GM18873 (cell line): ENCODE measurements around the gene GREB1L.

Source experiments
- ATAC-seq: cut with Tn5 transposase; IDR thresholded peaks from one replicate; pipeline ENCODE4 v1.9.1; 2021; ENCODE audit warnings: mild to moderate bottlenecking, moderate library complexity, moderate number of reproducible peaks; ENCODE audit not compliant: unreplicated experiment, low FRiP score

The GREB1L gene

DNA sequence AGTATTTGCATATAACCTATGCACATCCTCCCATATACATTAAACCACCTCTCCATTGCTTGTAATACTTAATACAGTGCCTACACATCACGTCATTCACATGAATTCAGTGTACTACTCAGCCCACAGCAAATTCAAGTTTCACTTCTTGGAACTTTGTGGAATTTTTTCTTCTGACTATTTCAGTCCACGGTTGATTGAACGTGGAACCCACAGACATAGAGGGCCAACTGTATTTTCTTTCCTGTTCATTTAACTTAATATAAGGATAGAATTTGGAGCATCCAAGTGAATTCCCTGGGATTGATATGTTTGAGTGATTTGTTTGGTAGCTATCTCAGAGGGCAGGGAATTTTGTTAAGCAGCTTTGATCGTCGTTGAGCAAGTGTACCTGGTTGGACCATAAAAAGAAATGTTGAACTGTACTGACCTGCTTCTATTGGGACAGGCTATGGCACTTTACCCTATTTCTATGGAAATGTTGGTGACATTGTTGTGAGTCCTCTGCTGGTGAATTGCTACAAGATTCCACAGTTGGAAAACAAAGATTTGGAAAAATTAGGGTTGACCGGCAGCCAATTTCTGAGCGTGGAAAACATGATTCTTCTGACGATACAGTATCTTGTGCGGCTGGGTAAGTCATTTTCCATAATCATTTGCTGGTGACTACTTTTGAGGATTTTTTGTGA lies 201.9 kb downstream of the GREB1L start:
- no peak for ATAC-seq

DNA sequence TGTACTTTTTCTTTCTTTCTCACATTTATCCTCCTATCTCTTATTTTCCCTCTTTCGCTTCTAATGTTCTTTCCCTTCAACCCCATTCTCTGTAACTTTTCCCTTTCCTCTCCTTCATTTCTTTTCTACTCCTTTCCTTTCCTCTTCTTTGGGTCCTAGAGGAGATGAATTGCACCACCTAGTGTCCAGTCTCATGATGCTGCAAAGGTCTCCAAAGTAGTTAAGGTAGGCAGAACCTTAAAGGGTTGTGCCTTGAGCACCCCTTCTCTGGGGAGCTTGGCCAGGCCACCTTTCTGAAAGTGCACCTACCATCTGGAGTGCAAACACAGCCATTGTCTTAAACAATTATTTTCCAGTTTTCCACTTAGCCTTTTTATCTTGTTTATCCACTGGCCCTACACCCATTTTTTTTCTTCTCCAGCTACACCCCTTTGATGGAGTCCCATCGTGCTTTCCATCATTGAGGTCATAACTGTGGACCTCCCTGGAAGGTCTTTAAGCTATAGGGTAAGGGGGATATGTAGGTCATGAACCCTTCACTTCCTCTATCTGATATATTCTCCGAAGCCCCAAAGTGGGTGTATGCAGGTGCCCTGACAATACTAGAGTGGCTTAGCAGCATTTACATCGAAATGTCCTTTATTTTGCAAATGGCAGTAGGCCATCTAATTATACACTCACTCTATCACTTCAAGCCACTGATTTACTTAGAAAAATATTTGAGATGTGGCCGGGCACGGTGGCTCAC lies 202.6 kb downstream of the GREB1L start:
- ATAC-seq, result no peak

DNA sequence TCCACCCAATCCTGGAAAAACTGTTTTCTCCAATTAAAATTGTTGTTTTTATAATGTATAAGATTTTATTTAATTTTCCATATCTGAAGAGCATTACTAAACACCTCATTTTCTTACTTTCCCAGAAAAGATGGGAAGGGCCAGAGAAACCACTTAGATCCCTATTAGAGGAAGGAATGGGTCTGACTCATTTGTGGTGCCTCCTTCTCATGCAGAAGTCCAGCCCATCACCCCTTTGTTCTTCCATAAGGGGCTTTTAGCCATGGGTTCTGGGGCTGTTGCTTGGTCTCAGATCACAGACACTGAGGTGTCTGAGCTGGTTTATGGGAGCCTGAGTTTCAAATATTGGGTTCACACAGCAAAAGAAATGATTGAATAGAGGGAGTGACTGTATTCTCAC lies 206.3 kb downstream of the GREB1L start:
- ATAC-seq, result no peak

DNA sequence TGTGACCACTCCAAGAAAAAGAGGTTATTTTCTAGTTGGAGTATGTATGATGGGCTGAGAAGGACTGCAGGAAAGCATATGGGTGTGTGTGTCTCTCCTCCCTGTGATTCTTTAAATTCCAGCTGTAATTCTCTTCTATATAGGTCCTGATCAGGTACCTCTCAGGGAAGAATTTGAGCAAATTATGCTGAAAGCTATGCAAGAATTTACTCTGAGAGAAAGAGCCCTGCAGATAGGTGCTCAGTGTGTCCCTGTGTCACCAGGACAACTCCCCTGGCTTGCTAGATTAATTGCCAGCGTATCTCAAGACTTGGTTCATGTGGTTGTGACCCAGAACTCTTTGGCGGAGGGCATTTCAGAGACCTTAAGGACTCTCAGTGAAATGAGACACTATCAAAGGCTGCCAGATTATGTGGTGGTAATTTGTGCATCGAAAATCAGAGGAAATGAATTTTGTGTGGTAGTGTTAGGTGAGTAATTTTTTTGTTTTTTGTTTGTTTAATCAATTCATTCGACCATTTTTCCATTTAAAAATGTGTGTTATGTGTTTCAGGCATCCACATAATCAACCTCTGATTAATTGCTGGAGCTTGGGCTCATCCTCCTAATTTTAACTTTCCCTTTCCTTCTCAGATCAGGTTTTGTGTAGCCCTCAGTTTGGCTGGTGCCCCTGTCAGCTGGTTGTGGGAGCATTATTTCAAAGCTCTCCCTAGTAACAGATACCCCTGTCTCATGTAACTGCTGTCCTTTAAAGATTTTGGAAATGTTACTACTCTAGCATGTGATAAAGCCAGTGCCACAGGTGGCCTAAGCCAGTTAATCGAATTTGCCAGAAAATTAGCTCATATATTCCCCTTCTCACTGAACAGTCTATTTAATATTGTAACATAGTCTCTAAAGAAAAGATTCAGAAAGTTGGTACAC lies 207.6 kb downstream of the GREB1L start:
- no peak for ATAC-seq

DNA sequence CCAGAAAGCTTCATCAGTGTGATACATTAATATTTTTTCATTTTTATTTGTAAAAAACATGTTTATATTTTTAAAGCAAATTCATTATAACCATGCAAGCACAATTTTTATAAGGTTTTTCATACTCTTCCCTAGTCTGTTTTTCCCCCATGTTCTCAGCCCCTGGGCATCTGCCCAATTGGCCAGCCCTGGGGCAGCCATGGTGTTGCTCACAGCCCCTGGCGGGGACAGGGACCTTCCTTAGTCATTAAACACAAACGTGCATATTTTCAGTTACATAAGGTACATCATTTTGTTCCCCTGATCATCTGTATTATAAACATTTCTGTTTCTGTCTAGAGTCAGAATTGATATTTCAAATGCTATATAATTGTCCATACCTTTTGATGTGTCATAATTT lies 208.5 kb downstream of the GREB1L start:
- ATAC-seq, result no peak

DNA sequence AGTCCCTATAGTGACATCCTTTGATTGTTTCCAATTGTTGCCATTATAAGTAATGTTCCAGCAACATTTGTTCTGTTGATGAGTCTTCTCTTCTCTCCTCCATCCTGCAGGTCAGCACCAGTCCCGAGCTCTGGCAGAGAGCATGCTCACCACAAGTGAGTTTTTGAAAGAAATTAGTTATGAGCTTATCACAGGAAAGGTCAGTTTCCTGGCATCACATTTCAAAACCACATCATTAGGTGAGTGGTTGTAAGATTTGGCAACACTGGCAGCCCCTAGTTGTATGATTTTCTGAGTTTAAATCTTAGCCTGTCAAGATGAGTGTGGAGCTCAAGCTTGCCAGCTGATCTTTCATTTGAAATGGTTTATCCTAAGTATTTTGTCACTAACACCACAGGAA lies 208.9 kb downstream of the GREB1L start:
- no peak for ATAC-seq

DNA sequence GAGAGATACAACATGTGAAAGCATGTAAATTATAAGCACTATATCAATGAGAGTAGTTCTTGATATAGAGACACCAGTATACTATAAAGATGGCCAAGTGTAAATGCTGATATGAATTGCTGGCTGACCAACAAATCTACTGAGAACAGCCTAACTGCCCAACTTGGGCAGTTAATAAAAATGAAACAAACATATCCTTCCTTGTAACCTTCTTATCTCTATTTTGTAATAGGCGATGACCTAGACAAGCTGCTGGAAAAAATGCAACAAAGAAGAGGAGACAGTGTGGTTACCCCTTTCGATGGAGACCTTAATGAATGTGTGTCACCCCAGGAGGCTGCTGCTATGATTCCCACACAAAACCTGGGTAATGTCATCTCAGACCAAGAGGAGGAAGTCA lies 209.8 kb downstream of the GREB1L start:
- ATAC-seq, result no peak

DNA sequence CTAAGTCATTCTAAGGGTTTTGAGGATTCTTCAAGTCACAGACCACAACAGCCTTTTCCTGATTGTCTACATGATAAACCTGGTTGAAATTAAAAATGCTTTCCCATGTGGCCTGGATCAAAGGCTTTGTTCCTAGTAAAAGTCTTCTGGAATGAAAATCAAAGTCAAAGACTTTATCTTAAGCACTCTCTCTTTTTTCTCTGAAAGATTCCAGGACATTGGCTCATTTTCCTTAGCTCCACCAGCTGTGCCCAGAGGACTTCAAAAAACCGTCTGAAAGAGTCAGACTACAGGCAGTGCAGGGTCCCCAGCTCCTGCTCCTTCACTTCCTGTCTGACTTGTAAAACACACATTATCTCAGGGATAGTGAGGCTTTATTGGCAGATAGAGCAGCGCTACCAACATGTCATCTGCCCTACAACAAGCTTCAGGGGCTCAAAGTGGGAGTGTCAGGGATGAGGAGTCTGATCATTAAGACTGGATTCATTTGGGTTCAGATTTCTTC lies 210.3 kb downstream of the GREB1L start:
- no peak for ATAC-seq

DNA sequence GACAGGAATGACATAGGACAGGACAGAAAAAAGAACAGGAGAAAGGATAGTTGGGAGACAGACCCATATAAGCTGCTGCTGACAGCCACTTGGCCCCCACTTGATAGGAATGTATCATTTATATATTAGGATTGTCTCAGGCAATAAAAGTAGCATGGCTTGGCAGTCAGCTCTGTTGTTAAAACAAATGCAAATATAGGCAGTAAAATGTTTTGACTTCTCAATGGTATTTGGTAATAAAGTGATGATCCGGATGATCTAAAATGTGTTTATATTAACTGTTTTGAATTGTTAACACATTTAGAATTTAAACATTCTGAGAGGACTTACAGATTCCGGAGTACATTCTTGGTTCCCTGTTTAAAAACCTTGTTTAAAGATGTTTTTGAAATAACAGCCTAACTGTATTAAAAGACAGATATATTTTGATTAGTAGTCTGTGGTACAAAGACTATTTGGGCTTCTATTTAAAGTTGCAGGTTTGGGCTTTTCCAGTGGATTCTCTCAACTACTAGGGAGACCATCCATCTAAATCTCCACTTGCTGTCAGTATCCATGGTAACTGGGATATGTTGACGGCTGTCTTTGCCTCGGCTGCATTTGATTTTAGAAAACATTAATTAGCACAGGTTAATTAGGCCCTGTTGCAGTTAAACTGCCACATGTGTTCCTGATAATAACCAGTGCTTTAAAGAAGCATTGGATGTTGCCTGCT lies 210.9 kb downstream of the GREB1L start:
- ATAC-seq, result no peak

DNA sequence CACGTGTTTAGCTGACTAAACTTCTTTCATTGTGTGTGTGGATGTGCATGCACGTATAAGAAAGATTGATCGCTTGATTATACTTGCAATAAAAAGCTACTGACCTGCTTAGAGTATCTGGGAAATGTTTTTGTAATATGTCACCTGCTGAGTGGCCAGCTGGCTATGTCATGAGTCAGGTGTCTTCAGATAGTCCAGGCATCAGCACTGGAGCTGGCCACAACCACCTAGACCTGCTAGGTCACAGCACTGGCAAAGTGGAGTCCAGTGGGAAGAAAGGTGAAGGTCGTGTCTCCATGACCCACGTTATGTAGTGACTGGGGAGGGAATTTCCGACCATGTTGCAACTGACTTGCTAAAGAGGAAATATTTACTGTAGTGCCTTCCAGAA lies 211.5 kb downstream of the GREB1L start:
- no peak for ATAC-seq

DNA sequence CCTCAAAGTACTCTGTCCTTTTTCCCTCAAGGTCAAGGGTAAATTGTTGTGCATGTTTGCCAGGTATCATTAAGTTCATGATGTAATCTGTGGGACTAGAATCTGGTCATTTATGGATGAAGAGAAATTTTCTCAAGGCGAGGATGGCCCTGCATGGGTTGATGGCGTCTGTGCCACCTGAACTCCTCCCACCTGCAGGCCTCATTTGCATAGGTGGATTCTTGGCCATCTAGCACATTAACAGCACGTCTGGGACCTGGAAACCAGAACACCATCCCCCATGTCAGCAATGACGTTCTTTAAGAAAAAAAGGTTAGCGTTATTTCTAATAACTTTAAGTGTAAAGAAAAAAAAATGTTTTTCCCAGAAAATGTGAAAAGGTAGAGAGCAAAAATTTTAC lies 212.7 kb downstream of the GREB1L start:
- ATAC-seq, result no peak

DNA sequence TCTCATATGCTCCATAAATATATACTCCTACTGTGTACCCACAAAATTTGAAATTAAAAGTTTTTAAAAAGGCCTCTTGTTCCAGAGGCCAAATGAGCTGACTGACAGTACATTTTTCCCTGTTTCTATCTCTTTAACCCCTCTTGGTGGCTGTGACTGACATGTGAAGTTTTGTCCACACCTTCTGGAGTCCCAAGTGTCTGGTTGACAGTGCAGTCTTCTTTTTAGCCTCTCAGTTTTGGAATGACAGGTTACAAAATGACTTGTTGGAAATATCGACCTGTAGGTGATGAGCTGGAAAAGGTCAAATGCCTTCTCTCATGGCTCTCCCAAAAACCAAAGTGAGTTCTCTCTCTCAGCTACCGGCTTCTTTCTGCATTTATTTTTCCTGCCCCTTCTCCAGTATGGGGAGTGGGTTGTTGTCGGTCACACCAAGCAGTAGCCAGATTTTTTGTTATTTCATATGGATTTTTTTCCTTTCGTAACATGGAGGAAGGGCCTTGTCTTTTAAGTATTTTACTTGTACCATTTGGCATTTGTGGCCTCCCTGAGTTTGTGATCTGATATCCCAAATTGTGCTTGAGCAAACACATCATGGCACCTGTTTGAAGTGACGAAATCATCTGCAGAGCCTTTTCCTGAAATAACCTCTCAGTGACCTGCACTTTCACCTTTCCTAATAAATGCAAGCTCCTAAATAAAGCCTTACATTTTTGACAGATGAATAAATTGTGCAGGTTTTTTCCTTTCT lies 214.6 kb downstream of the GREB1L start:
- ATAC-seq, result no peak

DNA sequence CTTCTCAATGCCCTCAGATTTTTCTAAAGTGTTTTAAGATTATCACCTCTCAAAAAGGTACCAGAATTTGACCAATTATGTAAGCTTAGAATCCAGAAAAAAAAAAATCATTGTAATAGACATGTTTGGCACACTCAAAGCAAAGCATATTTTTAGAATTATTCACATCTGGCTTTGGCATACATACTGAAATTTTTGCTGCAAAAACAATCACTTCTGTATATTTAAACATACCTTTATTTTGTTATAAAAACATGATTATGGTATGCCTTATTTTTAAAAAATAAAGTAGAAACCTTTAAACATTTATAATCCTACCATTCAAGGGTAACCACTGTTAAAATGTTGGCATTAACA lies 215.1 kb downstream of the GREB1L start:
- no peak for ATAC-seq

DNA sequence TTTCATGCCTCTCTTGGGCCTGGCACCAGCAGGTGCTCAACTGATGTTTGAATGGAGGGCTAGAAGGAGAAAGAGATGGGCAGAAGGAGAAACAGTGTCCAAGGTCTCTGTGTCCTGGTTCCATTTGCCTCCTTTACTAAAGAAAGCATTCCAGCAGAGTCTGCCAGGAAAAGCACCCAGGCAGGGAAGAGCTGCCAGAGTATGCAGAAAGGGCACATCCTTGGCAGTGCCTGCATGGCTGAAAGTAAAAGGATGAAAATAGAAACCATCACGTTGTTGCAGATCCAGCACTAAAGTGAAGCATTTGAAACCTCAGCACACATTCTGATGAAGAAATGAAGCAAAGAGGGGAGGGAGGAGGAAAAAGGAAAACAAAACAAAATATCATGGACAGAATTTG lies 216.3 kb downstream of the GREB1L start:
- ATAC-seq, result no peak

DNA sequence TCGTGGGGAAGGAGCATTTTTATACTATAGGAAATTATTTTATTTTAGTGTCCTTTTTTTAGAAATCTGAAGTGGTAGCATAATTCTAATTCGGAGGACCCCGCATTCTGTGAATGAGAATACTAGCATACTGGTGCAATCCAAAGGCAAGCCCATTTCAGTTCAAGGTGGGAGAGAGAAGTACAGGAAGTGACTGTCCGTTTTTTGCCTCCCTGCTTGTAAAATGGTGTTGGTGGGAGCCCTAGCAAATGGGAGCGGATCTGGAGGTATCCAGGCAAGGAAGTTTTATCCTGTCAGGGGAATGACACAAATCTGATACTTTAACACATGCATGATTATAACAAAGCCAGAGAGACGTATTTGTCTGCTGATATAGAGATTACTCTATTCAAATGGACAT lies 216.8 kb downstream of the GREB1L start:
- ATAC-seq, result no peak

DNA sequence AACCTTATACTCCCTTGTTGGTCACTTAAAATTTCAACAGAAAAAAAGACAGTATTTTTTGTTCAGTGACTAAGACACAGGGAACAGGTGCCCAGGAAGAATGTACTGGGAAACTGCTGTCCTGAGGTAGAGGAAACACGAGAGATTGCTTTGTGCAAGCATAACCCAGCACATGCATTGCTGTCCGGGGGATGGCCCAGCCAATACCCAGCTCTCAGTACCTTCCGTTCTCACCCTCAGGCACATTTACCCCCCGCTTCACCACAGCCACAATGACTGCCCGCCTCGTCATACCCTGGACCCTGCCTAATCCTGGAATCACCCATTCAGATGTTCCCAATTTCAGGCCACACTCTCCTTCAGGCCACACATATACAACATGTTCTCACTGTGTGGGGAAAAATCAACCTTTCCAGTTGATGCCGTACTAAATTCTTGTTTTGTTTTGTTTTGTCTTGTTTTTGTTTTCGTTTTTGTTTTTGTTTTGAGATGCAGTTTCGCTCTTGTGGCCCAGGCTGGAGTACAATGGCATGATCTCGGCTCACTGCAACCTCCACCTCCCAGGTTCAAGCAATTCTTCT lies 217.8 kb downstream of the GREB1L start:
- ATAC-seq, result no peak

DNA sequence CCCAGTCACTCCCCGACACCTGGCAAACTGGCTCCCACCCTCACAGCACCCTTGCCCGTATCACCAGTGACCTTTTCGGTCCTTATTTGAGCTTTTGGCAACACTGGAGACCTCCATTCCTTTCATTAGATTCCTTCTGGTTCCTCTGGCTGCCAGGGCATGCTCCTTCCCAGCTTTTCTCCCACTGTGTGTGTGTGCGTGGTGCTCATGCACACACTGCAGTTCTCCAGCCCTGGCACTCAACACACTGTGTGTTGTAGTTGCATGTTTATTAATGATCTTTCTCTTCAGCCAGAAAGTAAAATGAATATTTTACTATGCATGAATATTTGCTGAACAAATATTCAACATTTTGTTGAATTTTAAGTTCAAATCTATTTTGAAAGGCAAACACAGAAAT lies 219.4 kb downstream of the GREB1L start:
- no peak for ATAC-seq

DNA sequence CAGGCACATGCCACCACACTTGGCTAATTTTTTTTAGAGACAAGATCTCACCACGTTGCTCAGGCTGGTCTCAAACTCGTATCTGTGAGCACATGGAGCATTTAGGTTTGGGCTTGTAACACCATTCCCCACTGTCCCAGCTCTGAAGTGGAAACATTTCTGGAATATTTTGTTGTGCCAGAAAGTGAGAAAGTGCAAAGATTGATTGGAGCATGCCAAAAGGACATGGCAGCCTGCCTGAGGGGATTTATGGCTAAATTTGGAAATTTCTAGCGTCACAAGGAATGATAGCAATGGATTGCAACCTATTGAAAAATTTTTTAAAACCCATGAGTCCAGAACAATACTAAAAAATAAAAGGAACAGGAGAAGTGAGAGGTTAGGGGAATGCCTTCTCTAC lies 221.7 kb downstream of the GREB1L start:
- ATAC-seq, result no peak

DNA sequence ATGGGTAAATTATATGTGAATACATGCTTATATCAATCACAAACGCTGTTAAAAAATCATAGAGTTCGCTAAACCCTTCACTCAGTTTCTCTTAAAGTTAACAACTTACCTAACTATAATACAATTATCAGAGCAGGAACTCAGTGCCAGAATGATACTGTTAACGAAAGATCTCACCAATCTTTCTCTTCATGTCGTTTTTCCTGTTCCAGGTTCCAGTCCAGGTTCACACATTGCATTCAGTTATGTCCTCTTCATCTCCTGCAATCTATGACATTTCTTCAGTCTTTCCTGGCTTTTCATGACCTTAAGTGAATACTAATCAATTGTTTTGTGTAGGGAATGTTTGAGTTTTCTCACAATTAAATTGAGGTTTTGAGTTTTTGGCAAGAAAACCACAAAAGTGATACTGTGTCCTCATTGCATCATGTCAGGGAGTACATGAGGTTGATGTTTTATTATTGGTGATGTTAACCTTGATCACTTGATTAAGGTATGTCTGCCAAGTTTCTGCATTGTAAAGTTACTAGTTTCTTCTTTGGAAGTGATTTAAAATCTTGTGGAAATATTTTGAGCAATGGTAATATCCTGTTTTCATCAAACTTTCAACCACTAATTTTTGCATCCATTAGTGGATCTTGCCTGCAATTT lies 226.6 kb downstream of the GREB1L start:
- no peak for ATAC-seq
